Gastrocnemius medialis (tissue), 4 donors: Measurements from ENCODE around the gene SYTL2. TPM values are rescaled to one million over a fixed set of nuclear protein-coding genes. Genes with fewer than 3 reads are reported as not detected.

Source experiments
- ATAC-seq, 2 donors: fragments of 150-250 bp; one replicate each; pipeline ENCODE4 v1.9.1; 2016
- DNase-seq, 2 donors: peaks; one replicate each; pipeline ENCODE4 v3.0.0-alpha.2; 2019
- H3K27ac ChIP-seq, 4 donors: fragments of 200-600 bp; sonication (generic); 1 replicate in 1 of 4; 2 replicates in 3 of 4; pipeline ENCODE4 v1.5.1; 2016 to 2018; ENCODE audit warnings: mild to moderate bottlenecking in 2 of 4, moderate library complexity in 1 of 4
- H3K27me3 ChIP-seq, 3 donors: fragments of 200-600 bp; sonication (generic) in 2 of 3; 1 replicate in 1 of 3; 2 replicates in 2 of 3; pipeline versions ENCODE4 v1.5.1 to v1.6.0; 2016 to 2019; ENCODE audit warnings: mild to moderate bottlenecking in 1 of 3, moderate library complexity in 1 of 3
- H3K36me3 ChIP-seq, 2 donors: fragments of 200-600 bp; sonication (generic) in 1 of 2; one replicate each; pipeline ENCODE4 v1.5.1; 2017 to 2018
- H3K4me1 ChIP-seq, 2 donors: fragments of 200-600 bp; sonication (generic) in 1 of 2; one replicate each; pipeline ENCODE4 v1.5.1; 2016 to 2017; ENCODE audit warnings: mild to moderate bottlenecking in 2 of 2
- H3K4me3 ChIP-seq, 4 donors: fragments of 200-600 bp; sonication (generic) in 3 of 4; 1 replicate in 1 of 4; 2 replicates in 3 of 4; pipeline ENCODE4 v1.5.1; 2016 to 2019; ENCODE audit warnings: mild to moderate bottlenecking in 2 of 4
- H3K9me3 ChIP-seq, 3 donors: fragments of 200-600 bp; sonication (generic) in 2 of 3; 1 replicate in 1 of 3; 2 replicates in 2 of 3; pipeline ENCODE4 v1.5.1; 2016 to 2019
- CTCF ChIP-seq, 5 experiments: fragments of 450-650 bp in 3 of 5; fragments of 200-600 bp in 2 of 5; sonication (generic) in 2 of 5; IDR thresholded peaks in 4 of 5; conservative IDR thresholded peaks in 1 of 5; 1 replicate in 4 of 5; 2 replicates in 1 of 5; pipeline ENCODE4 v1.5.1; 2016 to 2019; ENCODE audit warnings: antibody characterized with exemption in 5 of 5, mild to moderate bottlenecking in 3 of 5, moderate library complexity in 3 of 5
- POLR2A ChIP-seq, 2 donors: fragments of 450-650 bp; IDR thresholded peaks; one replicate each; pipeline ENCODE4 v1.6.1; 2017; ENCODE audit warnings: antibody characterized with exemption in 2 of 2, mild to moderate bottlenecking in 2 of 2, moderate library complexity in 2 of 2
- in situ Hi-C, 4 donors: fragments of 200-750 bp; cut with MboI; loops; one replicate each; pipeline versions ENCODE4 v1.15.0 to v1.8.0; 2017; ENCODE audit warnings: low sequenced_read_pairs in 4 of 4
- intact Hi-C: fragments of 100-400 bp; cut with DNase I; formaldehyde crosslinking; loops from one replicate; pipeline ENCODE4 v1.15.1; 2023; ENCODE audit warnings: low total_unique reads
- total RNA-seq, 4 donors: library from RNA; depleted of rRNA; stranded (reverse); fragments of >200 nt; gene quantifications; one replicate each; pipeline versions ENCODE4 v1.1.0 to v1.2.3, GENCODE V29; 2016

Gene SYTL2
- total RNA-seq, 4 donors from 2014 or later, result 0.97 to 11.9 (median 2.7) TPM

- no peak for ATAC-seq
- TF ChIP-seq POLR2A (IDR thresholded peaks at IDR 0.05), result no peak
- TF ChIP-seq CTCF (IDR thresholded peaks at IDR 0.05 in 4 of 5, conservative IDR thresholded peaks at IDR 0.05 in 1 of 5), result no peak
Observed at GRCh38 chr11:85752201-85752889, 58.6 kb downstream of the SYTL2 start.

GRCh38 chr11:85751724-85752123, 59.2 kb downstream of the SYTL2 start:
- ATAC-seq, result no peak
- H3K9me3 ChIP-seq, result no peaks in the 10 kb centered on the region
- H3K4me3 ChIP-seq, result no peak overlapping the region
- no peak for TF ChIP-seq POLR2A (IDR thresholded peaks at IDR 0.05)
- TF ChIP-seq CTCF (IDR thresholded peaks at IDR 0.05 in 4 of 5, conservative IDR thresholded peaks at IDR 0.05 in 1 of 5), result no peak
- H3K36me3 ChIP-seq, result no peaks in the 10 kb centered on the region
- in situ Hi-C loops, result no loop called here
- no peak for DNase-seq
- intact Hi-C loops, result no loop called here
- no peaks in the 10 kb centered on the region for H3K4me1 ChIP-seq
- no peaks in the 10 kb centered on the region for H3K27me3 ChIP-seq
- H3K27ac ChIP-seq, result no peak overlapping the region

More at GRCh38 chr11:85752201-85752889, 58.6 kb downstream of the SYTL2 start:
- DNase-seq, result no peak
- intact Hi-C loops (no loop called here), in situ Hi-C loops (no loop called here)
- Histone ChIP-seq H3K4me1 (no peaks in the 10 kb centered on the region), H3K27ac (no peak overlapping the region), H3K36me3 (no peaks in the 10 kb centered on the region), H3K4me3 (no peak overlapping the region), H3K27me3 (no peaks in the 10 kb centered on the region), H3K9me3 (no peaks in the 10 kb centered on the region)

GRCh38 chr11:85750646-85751045, 60.3 kb downstream of the SYTL2 start:
- Histone ChIP-seq H3K36me3 (no peaks in the 10 kb centered on the region), H3K9me3 (no peaks in the 10 kb centered on the region), H3K4me1 (no peaks in the 10 kb centered on the region), H3K27me3 (no peaks in the 10 kb centered on the region), H3K4me3 (no peak overlapping the region), H3K27ac (no peak overlapping the region)
- intact Hi-C loops, result no loop called here
- no peak for DNase-seq
- in situ Hi-C loops, result no loop called here
- TF ChIP-seq CTCF (IDR thresholded peaks at IDR 0.05 in 4 of 5, conservative IDR thresholded peaks at IDR 0.05 in 1 of 5) (no peak), POLR2A (IDR thresholded peaks at IDR 0.05) (no peak)
- no peak for ATAC-seq

GRCh38 chr11:85749884-85750283, 61.1 kb downstream of the SYTL2 start:
- Histone ChIP-seq H3K4me1 (no peaks in the 10 kb centered on the region), H3K9me3 (no peaks in the 10 kb centered on the region), H3K27me3 (no peaks in the 10 kb centered on the region), H3K27ac (peak overlapping the region in 1 of 4 donors; percentile 36), H3K4me3 (no peak overlapping the region), H3K36me3 (no peaks in the 10 kb centered on the region)
- no peak for TF ChIP-seq POLR2A (IDR thresholded peaks at IDR 0.05)
- no peak for TF ChIP-seq CTCF (IDR thresholded peaks at IDR 0.05 in 4 of 5, conservative IDR thresholded peaks at IDR 0.05 in 1 of 5)
- in situ Hi-C loops (no loop called here), intact Hi-C loops (no loop called here)
- ATAC-seq (no peak), DNase-seq (no peak)
